HFF-Myc (cell line): ENCODE results near the gene MYO16.
A peak's percentile ranks its signal among the peaks of the same experiment; 100 is the strongest.

Source experiments
- DNase-seq: peaks from one replicate; pipeline ENCODE4 v3.0.0-alpha.2; 2011; ENCODE audit warnings: low read depth; ENCODE audit errors: extremely low read depth
- H3K4me3 ChIP-seq: replicated peaks from 2 replicates; pipeline ENCODE4 v1.5.1; 2011; ENCODE audit warnings: low read depth, mild to moderate bottlenecking, control low read depth, low read length
- TF ChIP-seq, protein P1 (sequence below): IDR thresholded peaks from 2 replicates; pipeline ENCODE4 v1.5.1; 2012; ENCODE audit warnings: mild to moderate bottlenecking, low read depth, low read length, control low read depth; ENCODE audit errors: missing control alignments

Gene MYO16

DNA sequence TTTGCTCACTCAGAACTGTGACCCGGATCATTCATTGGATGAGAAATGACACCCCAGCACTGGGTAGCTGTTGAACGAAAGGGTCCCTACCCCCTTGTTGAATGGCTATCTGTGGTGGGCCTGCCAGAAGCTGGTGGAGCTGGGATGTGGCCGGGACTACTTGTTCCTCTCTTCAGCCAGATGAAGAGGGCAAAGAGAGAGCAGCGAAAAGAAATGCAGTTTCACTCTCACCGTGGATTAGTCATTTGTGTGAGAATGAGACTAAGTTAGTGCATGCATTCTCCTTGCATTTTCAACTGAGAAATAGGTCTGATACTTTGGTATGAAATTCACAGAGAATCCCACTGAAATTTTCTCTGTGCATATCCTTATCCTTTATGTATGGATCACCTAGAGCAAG is 603.9 kb downstream of the MYO16 start:
- no peak overlapping the region for H3K4me3 ChIP-seq
- TF ChIP-seq, protein P1, sequence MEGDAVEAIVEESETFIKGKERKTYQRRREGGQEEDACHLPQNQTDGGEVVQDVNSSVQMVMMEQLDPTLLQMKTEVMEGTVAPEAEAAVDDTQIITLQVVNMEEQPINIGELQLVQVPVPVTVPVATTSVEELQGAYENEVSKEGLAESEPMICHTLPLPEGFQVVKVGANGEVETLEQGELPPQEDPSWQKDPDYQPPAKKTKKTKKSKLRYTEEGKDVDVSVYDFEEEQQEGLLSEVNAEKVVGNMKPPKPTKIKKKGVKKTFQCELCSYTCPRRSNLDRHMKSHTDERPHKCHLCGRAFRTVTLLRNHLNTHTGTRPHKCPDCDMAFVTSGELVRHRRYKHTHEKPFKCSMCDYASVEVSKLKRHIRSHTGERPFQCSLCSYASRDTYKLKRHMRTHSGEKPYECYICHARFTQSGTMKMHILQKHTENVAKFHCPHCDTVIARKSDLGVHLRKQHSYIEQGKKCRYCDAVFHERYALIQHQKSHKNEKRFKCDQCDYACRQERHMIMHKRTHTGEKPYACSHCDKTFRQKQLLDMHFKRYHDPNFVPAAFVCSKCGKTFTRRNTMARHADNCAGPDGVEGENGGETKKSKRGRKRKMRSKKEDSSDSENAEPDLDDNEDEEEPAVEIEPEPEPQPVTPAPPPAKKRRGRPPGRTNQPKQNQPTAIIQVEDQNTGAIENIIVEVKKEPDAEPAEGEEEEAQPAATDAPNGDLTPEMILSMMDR: no peak
- no peak for DNase-seq

DNA sequence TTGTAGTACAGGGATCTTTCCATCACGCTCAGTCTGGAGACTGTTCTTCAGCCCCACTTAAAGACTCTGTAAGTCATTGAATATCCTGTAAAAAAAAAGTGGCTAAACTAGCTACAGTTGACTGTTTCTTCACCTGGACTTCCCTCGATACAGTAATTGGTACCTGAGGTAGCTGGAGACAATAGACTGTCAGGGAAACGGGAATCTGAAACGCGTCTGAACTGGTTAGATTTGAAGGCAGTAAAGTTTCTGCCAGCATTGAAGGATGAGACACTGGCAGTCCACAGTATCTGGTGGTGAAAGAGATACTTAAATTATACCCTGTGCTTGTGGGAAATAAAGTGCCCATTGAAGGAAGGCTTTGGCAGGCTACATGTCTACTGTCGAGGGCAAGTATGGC is 606.5 kb downstream of the MYO16 start:
- H3K4me3 ChIP-seq: no peak overlapping the region
- no peak for DNase-seq
- TF ChIP-seq, protein P1: no peak

DNA sequence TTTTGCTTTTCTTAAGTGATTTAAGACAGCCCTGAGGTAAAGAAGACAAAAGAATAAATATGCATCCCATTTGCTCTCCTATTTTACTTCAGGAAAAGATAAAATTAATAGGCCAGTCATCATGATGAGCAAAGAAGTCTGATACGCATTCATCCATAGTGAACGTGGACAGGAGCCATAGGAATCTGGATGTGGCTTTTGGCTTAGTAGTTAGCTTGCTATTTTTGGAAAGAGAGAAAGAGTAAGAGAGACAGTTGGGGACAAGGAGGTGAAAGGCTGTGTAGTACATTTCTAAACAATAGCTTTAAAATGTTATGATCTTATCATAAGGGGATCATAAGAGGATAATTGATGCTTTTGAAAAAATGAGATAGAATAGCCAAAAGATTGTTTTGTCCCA is 611.7 kb downstream of the MYO16 start:
- DNase-seq: no peak
- no peak overlapping the region for H3K4me3 ChIP-seq
- TF ChIP-seq, protein P1: no peak

DNA sequence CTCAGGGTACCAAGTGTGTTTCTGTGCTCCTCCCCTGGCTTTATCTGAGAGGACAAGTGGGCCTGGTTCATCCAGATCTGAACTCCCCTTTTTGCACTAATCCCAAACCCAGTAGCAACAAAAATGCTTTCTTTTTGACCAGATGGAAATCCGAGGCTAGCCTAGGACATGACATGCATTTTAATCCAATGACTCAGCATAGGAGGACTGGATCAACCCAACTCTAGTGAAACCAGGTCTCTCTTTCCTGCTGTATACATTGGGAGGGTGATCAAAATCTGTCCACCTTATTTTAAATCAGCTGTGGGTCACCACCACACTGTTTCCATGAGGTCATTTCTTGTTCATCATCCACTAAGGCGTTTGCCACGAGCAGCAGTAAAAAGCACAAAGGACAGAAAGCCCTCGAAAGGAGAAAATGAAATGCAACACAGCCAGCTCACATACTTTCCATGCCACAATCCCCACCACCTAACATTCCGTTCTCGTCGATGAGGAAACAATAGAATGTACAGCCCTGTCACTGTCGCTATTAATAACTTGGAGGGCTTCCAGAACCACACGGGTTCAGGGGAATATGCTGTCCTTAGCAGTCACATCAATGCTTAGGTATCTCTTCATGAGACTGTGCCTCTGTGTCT is 614.0 kb downstream of the MYO16 start:
- no peak overlapping the region for H3K4me3 ChIP-seq
- DNase-seq: peak; percentile 81
- TF ChIP-seq, protein P1: no peak

DNA sequence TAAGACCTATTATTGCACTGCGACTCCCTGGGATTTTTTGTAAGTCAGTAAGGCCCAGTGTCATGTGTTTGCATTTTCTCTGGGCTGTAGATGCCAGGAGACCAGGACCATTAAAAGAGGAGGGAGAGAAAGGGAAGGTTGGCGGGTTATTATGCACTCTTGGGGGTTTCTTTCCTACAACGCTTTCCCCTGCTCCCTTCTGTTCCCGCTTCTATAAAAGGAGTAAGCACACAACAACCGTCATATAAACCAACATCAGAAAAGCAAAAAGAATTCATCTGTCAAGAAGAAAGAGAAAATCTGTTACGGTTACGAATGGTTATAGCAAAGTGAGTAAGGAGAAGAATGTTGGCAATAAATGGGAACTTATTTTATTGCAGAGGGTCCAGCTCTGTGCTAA is 615.2 kb downstream of the MYO16 start:
- TF ChIP-seq, protein P1: no peak
- DNase-seq: no peak
- H3K4me3 ChIP-seq: no peak overlapping the region

DNA sequence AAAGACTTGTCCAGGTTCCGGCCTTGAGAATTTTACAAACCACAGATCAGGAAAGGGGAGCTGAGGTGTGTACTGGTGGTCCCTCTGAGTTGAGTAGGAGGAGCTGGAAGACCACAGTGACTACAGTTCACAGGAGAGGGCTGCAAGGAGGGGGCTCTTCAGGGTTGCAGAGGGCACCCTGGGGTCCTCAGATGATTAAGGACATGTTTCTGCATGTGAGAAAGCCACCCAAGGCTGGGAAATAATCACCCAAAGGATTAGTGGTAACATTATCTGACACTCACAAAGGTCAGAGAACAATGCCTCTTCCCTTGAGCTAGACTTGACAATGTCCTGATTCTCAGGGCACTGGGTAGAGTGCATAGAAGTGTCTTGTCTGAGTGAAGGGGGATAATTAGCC is 616.6 kb downstream of the MYO16 start:
- H3K4me3 ChIP-seq: no peak overlapping the region
- TF ChIP-seq, protein P1: no peak
- no peak for DNase-seq
